GM12878 (cell line): ENCODE results near the gene CEP63. TPM values are rescaled to one million over a fixed set of nuclear protein-coding genes. Genes with fewer than 3 reads are reported as not detected.

ENCODE experiments used
- ATAC-seq: fragments of 200-7000 bp; cut with Tn5 transposase; 3 replicates; pipeline ENCODE4 v1.9.1; 2020; ENCODE audit warnings: mild to moderate bottlenecking, moderate library complexity
- BruUV-seq: library from RNA; stranded (reverse); fragments of 400-500 nt; replicated peaks from 2 replicates; lab custom pipeline; 2021; lab: Mats Ljungman, UMichigan
- CTCF ChIA-PET: fragments of 300-600 bp; sonication (Branson Sonifier 250); formaldehyde crosslinking; extraction: SDS; loops from one replicate; lab custom pipeline; 2021; ENCODE audit warnings: inconsistent platforms; lab: Yijun Ruan, JAX
- POLR2A ChIA-PET: fragments of 350-600 bp; formaldehyde crosslinking; extraction: SDS; loops from one replicate; lab custom pipeline; 2021; ENCODE audit warnings: inconsistent platforms; lab: Charles Lee
- RAD21 ChIA-PET: fragments of 300-600 bp; sonication (Branson Sonifier 250); formaldehyde crosslinking; loops from one replicate; lab custom pipeline; 2023; ENCODE audit warnings: antibody characterized with exemption; ENCODE audit not compliant: unreplicated experiment; lab: Charles Lee
- SMC1A ChIA-PET: fragments of 300-600 bp; sonication (Branson Sonifier 250); formaldehyde crosslinking; loops from one replicate; lab custom pipeline; 2023; ENCODE audit not compliant: unreplicated experiment, uncharacterized antibody; lab: Charles Lee
- DNase-seq: peaks from one replicate; pipeline ENCODE4 v3.0.0-alpha.2; 2011; ENCODE audit warnings: low read depth, low spot score
- FAIRE-seq: peaks from 3 replicates; lab custom pipeline; 2011; peaks lifted over from hg19 to GRCh38; lab: Jason Lieb, UNC
- H2AFZ ChIP-seq: 2 replicates; pipeline ENCODE4 v1.6.0; 2011; ENCODE audit warnings: low read depth, low read length, control low read depth; ENCODE audit not compliant: control insufficient read depth
- H3K27ac ChIP-seq: 2 replicates; pipeline ENCODE4 v1.5.1; 2011; ENCODE audit warnings: control low read depth; ENCODE audit not compliant: control insufficient read depth, insufficient read depth
- H3K27me3 ChIP-seq, 2 experiments: replicated peaks in 1 of 2; 2 replicates each; pipeline versions ENCODE4 v1.6.0 to v1.6.1; 2011; ENCODE audit warnings: low read length in 1 of 2; ENCODE audit not compliant: control insufficient read depth in 2 of 2, insufficient read depth in 2 of 2
- H3K36me3 ChIP-seq, 2 experiments: 2 replicates each; pipeline ENCODE4 v1.5.1; 2011; ENCODE audit warnings: low read length in 1 of 2; ENCODE audit not compliant: control insufficient read depth in 2 of 2, insufficient read depth in 2 of 2
- H3K4me1 ChIP-seq: 2 replicates; pipeline ENCODE4 v1.6.1; 2011; ENCODE audit warnings: mild to moderate bottlenecking, low read length, moderate library complexity, mixed read lengths; ENCODE audit not compliant: control insufficient read depth, insufficient read depth
- H3K4me2 ChIP-seq: 2 replicates; pipeline ENCODE4 v1.6.0; 2011; ENCODE audit warnings: control low read depth; ENCODE audit not compliant: control insufficient read depth, insufficient read depth
- H3K4me3 ChIP-seq: fragments of 200-600 bp; sonication (generic); 2 replicates; pipeline ENCODE4 v1.5.1; 2016
- H3K79me2 ChIP-seq: 2 replicates; pipeline ENCODE4 v1.6.0; 2011; ENCODE audit warnings: low read length; ENCODE audit not compliant: control insufficient read depth, insufficient read depth
- H3K9ac ChIP-seq: 2 replicates; pipeline ENCODE4 v1.8.0; 2011; ENCODE audit warnings: low read length, control low read depth, mixed read lengths; ENCODE audit not compliant: control insufficient read depth, insufficient read depth
- H3K9me3 ChIP-seq: replicated peaks from 3 replicates; pipeline ENCODE4 v1.5.1; 2011; ENCODE audit warnings: mild to moderate bottlenecking, low read length; ENCODE audit not compliant: control insufficient read depth, insufficient read depth
- H4K20me1 ChIP-seq: 2 replicates; pipeline ENCODE4 v1.6.0; 2011; ENCODE audit not compliant: control insufficient read depth, insufficient read depth
- EED ChIP-seq: sonication (generic); IDR thresholded peaks from 2 replicates; pipeline ENCODE4 v1.6.1; 2016; ENCODE audit warnings: antibody characterized with exemption, low read depth
- IRF4 ChIP-seq: IDR thresholded peaks from 2 replicates; pipeline ENCODE4 v1.6.1; 2011; ENCODE audit warnings: low read depth, low read length
- JUND ChIP-seq: IDR thresholded peaks from 2 replicates; pipeline ENCODE4 v1.6.1; 2012; ENCODE audit warnings: low read depth, mild to moderate bottlenecking, low read length, improper control_type of control experiment, moderate library complexity
- NFXL1 ChIP-seq: fragments of 450-650 bp; IDR thresholded peaks from 2 replicates; pipeline ENCODE4 v1.6.1; 2017; ENCODE audit warnings: antibody characterized with exemption, mild to moderate bottlenecking, borderline replicate concordance
- SMAD1 ChIP-seq: fragments of 450-650 bp; IDR thresholded peaks from 2 replicates; pipeline ENCODE4 v1.6.1; 2018; ENCODE audit warnings: mild to moderate bottlenecking, low read depth; ENCODE audit not compliant: partially characterized antibody
- SMC3 ChIP-seq: IDR thresholded peaks from 2 replicates; pipeline ENCODE4 v1.6.1; 2011; ENCODE audit warnings: low read length, improper control_type of control experiment, borderline replicate concordance
- SRF ChIP-seq, 2 experiments: IDR thresholded peaks; 2 replicates each; pipeline ENCODE4 v1.6.1; 2011; ENCODE audit warnings: low read depth in 2 of 2, low read length in 2 of 2, mild to moderate bottlenecking in 1 of 2, moderate library complexity in 1 of 2
- ZBED1 ChIP-seq: IDR thresholded peaks from 2 replicates; pipeline ENCODE4 v1.6.1; 2016; ENCODE audit warnings: borderline replicate concordance
- ZNF217 ChIP-seq: fragments of 450-650 bp; IDR thresholded peaks from 2 replicates; pipeline ENCODE4 v1.6.1; 2017; ENCODE audit warnings: antibody characterized with exemption, mild to moderate bottlenecking
- WGBS: methylation state at CpG from one replicate; pipeline ENCODE4 v1.1.6; 2016; ENCODE audit warnings: low lambda C conversion rate; ENCODE audit not compliant: insufficient replicate concordance, insufficient coverage; ENCODE audit errors: missing lambda C conversion rate; 5-methylcytosine and 5-hydroxymethylcytosine counted together
- in situ Hi-C: fragments of 300-500 bp; cut with MboI; formaldehyde crosslinking; loops from 9 replicates; pipeline ENCODE4 v1.14.3; 2018; ENCODE audit warnings: mixed read lengths
- intact Hi-C: fragments of 100-400 bp; cut with micrococcal nuclease; formaldehyde crosslinking; loops from one replicate; pipeline ENCODE4 v1.14.2; 2022; ENCODE audit not compliant: unreplicated experiment
- polyA plus RNA-seq, 11 experiments: library from polyadenylated mRNA; depleted of rRNA in 4 of 11; unstranded in 6 of 11; stranded (reverse) in 5 of 11; fragments of >200 nt; fragmentation: Nextera tagmentation in 4 of 11; fragmentation: Illumina TruSeq in 1 of 11; extraction: Ambion mirVana in 4 of 11; extraction: Trizol in 1 of 11; gene quantifications; 1 replicate in 1 of 11; 2 replicates in 10 of 11; pipeline versions ENCODE4 v1.2.1 to v1.2.3, GENCODE V29; 2011 to 2016; ENCODE audit warnings: inconsistent platforms in 2 of 11, missing spikeins in 2 of 11, low read depth in 1 of 11
- total RNA-seq, 4 experiments: library from RNA; depleted of rRNA in 3 of 4; stranded (reverse); fragments of >200 nt in 3 of 4; fragmentation: Illumina TruSeq in 1 of 4; extraction: Trizol in 1 of 4; gene quantifications; 2 replicates each; pipeline versions ENCODE4 v1.2.1 to v1.2.3, GENCODE V29; 2013 to 2021
- TF ChIP-seq, protein P1 (sequence below): IDR thresholded peaks from 2 replicates; pipeline ENCODE4 v1.6.1; 2012; ENCODE audit warnings: improper control_type of control experiment, low read depth, low read length; ENCODE audit not compliant: insufficient replicate concordance
- TF ChIP-seq, protein P2 (sequence below): fragments of 450-650 bp; IDR thresholded peaks from 2 replicates; pipeline ENCODE4 v1.6.1; 2016; ENCODE audit warnings: mild to moderate bottlenecking
- TF ChIP-seq, protein P3 (sequence below): fragments of 450-650 bp; IDR thresholded peaks from 2 replicates; pipeline ENCODE4 v1.6.1; 2014; ENCODE audit warnings: mild to moderate bottlenecking
- TF ChIP-seq, protein P4 (sequence below): fragments of 450-650 bp; formaldehyde crosslinking; IDR thresholded peaks from 2 replicates; pipeline ENCODE4 v1.5.0; 2022; ENCODE audit warnings: mild to moderate bottlenecking, missing genetic modification characterization

The CEP63 gene
- total and polyA plus RNA-seq, 10 of the 15 experiments (the other 5 are each of a cell fraction or from before 2014, with no cell fraction given): 14.0 to 36.9 (median 26.8) TPM

DNA sequence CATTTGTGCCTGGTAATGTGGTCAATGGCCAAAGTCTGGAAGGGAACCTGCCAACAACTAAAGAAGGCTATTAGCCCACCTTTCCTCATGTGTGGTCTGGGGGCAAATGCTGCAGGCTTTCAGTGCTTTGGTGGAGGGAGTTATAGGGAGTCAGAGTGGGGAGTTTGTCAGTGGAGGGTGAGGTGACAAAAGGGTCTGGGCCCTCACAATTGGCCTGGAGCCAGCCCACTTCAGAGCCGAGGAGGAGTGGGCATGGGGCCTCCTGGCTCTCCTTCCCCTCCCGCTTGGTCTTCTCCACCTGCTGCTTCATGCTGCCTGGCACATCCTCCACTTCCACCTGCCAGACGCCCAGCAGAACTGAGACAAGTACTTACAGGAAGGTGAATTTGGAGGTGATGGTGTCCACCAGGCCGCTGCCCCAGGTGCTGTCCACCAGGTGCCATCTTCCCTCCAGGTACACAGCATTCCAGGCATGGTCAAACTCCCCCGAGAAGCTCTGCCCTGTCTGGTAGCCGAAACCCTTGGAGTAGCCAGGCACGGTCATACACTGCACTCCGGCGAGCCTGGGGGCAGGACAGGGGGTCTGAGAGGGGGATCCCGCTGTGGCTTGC, 124.1 kb downstream of the CEP63 start:
- Histone ChIP-seq H3K27me3 (peaks cover 0 to 2% of the 10 kb centered on the region in 2 experiments; a peak in 2 of 4 replicates), H3K4me3 (no peak overlapping the region), H3K79me2 (no peaks in the 10 kb centered on the region), H3K4me1 (no peaks in the 10 kb centered on the region), H3K9me3 (no peaks in the 10 kb centered on the region), H4K20me1 (no peaks in the 10 kb centered on the region), H2AFZ (no peak overlapping the region), H3K27ac (no peak overlapping the region), H3K4me2 (no peak overlapping the region), H3K36me3 (no peaks in the 10 kb centered on the region), H3K9ac (no peak overlapping the region)
- BruUV-seq: no TSS peak
- SMC1A ChIA-PET: no interaction called here
- in situ Hi-C loops (loop anchor here (10.0 kb wide), 1 partner anchor 895 kb away; no protein-coding TSS in a partner anchor), intact Hi-C loops (no loop called here)
- RAD21 ChIA-PET: no interaction called here
- no peak for FAIRE-seq
- no peak for DNase-seq
- CTCF ChIA-PET: no interaction called here
- POLR2A ChIA-PET: no interaction called here
- WGBS: 30% methylated on average over 10 of the region's 10 CpGs
- ATAC-seq: no peak
- TF ChIP-seq, protein P1, sequence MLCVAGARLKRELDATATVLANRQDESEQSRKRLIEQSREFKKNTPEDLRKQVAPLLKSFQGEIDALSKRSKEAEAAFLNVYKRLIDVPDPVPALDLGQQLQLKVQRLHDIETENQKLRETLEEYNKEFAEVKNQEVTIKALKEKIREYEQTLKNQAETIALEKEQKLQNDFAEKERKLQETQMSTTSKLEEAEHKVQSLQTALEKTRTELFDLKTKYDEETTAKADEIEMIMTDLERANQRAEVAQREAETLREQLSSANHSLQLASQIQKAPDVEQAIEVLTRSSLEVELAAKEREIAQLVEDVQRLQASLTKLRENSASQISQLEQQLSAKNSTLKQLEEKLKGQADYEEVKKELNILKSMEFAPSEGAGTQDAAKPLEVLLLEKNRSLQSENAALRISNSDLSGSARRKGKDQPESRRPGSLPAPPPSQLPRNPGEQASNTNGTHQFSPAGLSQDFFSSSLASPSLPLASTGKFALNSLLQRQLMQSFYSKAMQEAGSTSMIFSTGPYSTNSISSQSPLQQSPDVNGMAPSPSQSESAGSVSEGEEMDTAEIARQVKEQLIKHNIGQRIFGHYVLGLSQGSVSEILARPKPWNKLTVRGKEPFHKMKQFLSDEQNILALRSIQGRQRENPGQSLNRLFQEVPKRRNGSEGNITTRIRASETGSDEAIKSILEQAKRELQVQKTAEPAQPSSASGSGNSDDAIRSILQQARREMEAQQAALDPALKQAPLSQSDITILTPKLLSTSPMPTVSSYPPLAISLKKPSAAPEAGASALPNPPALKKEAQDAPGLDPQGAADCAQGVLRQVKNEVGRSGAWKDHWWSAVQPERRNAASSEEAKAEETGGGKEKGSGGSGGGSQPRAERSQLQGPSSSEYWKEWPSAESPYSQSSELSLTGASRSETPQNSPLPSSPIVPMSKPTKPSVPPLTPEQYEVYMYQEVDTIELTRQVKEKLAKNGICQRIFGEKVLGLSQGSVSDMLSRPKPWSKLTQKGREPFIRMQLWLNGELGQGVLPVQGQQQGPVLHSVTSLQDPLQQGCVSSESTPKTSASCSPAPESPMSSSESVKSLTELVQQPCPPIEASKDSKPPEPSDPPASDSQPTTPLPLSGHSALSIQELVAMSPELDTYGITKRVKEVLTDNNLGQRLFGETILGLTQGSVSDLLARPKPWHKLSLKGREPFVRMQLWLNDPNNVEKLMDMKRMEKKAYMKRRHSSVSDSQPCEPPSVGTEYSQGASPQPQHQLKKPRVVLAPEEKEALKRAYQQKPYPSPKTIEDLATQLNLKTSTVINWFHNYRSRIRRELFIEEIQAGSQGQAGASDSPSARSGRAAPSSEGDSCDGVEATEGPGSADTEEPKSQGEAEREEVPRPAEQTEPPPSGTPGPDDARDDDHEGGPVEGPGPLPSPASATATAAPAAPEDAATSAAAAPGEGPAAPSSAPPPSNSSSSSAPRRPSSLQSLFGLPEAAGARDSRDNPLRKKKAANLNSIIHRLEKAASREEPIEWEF: no peak
- TF ChIP-seq, protein P2, sequence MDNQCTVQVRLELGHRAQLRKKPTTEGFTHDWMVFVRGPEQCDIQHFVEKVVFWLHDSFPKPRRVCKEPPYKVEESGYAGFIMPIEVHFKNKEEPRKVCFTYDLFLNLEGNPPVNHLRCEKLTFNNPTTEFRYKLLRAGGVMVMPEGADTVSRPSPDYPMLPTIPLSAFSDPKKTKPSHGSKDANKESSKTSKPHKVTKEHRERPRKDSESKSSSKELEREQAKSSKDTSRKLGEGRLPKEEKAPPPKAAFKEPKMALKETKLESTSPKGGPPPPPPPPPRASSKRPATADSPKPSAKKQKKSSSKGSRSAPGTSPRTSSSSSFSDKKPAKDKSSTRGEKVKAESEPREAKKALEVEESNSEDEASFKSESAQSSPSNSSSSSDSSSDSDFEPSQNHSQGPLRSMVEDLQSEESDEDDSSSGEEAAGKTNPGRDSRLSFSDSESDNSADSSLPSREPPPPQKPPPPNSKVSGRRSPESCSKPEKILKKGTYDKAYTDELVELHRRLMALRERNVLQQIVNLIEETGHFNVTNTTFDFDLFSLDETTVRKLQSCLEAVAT: no peak
- no peak for TF ChIP-seq ZBED1
- TF ChIP-seq, protein P3, sequence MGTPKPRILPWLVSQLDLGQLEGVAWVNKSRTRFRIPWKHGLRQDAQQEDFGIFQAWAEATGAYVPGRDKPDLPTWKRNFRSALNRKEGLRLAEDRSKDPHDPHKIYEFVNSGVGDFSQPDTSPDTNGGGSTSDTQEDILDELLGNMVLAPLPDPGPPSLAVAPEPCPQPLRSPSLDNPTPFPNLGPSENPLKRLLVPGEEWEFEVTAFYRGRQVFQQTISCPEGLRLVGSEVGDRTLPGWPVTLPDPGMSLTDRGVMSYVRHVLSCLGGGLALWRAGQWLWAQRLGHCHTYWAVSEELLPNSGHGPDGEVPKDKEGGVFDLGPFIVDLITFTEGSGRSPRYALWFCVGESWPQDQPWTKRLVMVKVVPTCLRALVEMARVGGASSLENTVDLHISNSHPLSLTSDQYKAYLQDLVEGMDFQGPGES: no peak
- no peak for TF ChIP-seq SRF (IDR thresholded peaks at IDR 0.05; ENCODE audit: low read depth in 2 of 2, low read length in 2 of 2)
- TF ChIP-seq JUND: no peak
- no peak for TF ChIP-seq NFXL1
- TF ChIP-seq IRF4: no peak
- TF ChIP-seq SMAD1: no peak
- TF ChIP-seq EED: no peak
- TF ChIP-seq SMC3: no peak
- TF ChIP-seq, protein P4, sequence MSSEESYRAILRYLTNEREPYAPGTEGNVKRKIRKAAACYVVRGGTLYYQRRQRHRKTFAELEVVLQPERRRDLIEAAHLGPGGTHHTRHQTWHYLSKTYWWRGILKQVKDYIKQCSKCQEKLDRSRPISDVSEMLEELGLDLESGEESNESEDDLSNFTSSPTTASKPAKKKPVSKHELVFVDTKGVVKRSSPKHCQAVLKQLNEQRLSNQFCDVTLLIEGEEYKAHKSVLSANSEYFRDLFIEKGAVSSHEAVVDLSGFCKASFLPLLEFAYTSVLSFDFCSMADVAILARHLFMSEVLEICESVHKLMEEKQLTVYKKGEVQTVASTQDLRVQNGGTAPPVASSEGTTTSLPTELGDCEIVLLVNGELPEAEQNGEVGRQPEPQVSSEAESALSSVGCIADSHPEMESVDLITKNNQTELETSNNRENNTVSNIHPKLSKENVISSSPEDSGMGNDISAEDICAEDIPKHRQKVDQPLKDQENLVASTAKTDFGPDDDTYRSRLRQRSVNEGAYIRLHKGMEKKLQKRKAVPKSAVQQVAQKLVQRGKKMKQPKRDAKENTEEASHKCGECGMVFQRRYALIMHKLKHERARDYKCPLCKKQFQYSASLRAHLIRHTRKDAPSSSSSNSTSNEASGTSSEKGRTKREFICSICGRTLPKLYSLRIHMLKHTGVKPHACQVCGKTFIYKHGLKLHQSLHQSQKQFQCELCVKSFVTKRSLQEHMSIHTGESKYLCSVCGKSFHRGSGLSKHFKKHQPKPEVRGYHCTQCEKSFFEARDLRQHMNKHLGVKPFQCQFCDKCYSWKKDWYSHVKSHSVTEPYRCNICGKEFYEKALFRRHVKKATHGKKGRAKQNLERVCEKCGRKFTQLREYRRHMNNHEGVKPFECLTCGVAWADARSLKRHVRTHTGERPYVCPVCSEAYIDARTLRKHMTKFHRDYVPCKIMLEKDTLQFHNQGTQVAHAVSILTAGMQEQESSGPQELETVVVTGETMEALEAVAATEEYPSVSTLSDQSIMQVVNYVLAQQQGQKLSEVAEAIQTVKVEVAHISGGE (CRISPR knock-in tag): no peak
- TF ChIP-seq ZNF217: no peak
